ENCODE data around the gene COMMD9.

DNA sequence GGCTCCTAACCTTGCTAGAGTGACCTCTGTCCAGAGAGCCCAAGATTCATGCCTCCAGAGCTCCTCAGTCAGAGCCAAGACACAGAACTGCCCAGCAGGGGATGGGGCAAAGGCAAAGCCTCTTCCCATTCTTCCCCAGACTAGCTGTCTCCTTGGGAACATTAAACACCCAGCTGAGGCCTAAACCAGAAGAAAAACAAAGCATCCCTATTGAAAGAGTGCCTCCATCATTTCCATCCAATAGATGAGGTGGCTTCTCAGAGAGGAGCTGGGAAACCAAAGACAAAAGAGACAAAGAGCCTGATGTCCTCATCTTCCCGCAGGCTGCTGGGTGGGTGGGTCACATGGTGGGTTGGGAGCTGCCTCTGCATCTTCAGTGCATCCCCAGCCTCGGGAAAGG, 37.4 kb downstream of the COMMD9 start:
- TF ChIP-seq CTCF (IDR thresholded peaks at IDR 0.05; ENCODE audit: poor library complexity) (no peak), EZH2 (IDR thresholded peaks at IDR 0.05; ENCODE audit: borderline replicate concordance) (no peak)

Measured in hepatocyte (in vitro differentiated cells).